K562 (cell line): ENCODE data around the gene OR2T10. TPM values are rescaled to one million over a fixed set of nuclear protein-coding genes. Genes with fewer than 3 reads are reported as not detected.

ENCODE experiments used
- ATF1 ChIP-seq, 2 experiments: fragments of 450-650 bp in 1 of 2; IDR thresholded peaks; 2 replicates each; pipeline ENCODE4 v1.6.1; 2016; ENCODE audit warnings: missing compliant biosample characterization in 1 of 2, missing genetic modification characterization in 1 of 2
- ETV5 ChIP-seq: sonication (generic); formaldehyde crosslinking; IDR thresholded peaks from 2 replicates; pipeline ENCODE4 v1.4.0; 2020; ENCODE audit warnings: low read depth, mild to moderate bottlenecking, missing genetic modification reagents
- HNRNPH1 ChIP-seq: fragments of 200-400 bp; formaldehyde crosslinking; optimal IDR thresholded peaks from 2 replicates; pipeline ENCODE3; 2017; ENCODE audit warnings: low read depth, mild to moderate bottlenecking, low read length, moderate library complexity
- SMAD3 ChIP-seq: fragments of 450-650 bp; formaldehyde crosslinking; conservative IDR thresholded peaks from 2 replicates; pipeline ENCODE4 v1.4.0; 2020; ENCODE audit warnings: mild to moderate bottlenecking
- ZBTB34 ChIP-seq: fragments of 250-450 bp; sonication (Bioruptor Pico); IDR thresholded peaks from 2 replicates; pipeline ENCODE4 v1.8.0; 2021; ENCODE audit warnings: mild to moderate bottlenecking, moderate library complexity
- ZFX ChIP-seq: sonication (generic); formaldehyde crosslinking; IDR thresholded peaks from 2 replicates; pipeline ENCODE4 v1.8.0; 2022; ENCODE audit warnings: mild to moderate bottlenecking, missing genetic modification reagents, moderate library complexity
- ZNF449 ChIP-seq: fragments of 250-450 bp; sonication (Bioruptor Pico); IDR thresholded peaks from 2 replicates; pipeline ENCODE4 v1.8.0; 2022; ENCODE audit warnings: moderate library complexity, mild to moderate bottlenecking, inconsistent platforms
- ZSCAN32 ChIP-seq: fragments of 450-650 bp; formaldehyde crosslinking; IDR thresholded peaks from 2 replicates; pipeline ENCODE4 v1.4.0; 2020; ENCODE audit warnings: mild to moderate bottlenecking, moderate library complexity
- polyA plus RNA-seq, 8 experiments: library from polyadenylated mRNA; depleted of rRNA in 4 of 8; stranded (reverse) in 5 of 8; unstranded in 3 of 8; fragments of >200 nt; fragmentation: Nextera tagmentation in 2 of 8; fragmentation: Illumina TruSeq in 1 of 8; extraction: Ambion mirVana in 2 of 8; extraction: Trizol in 1 of 8; gene quantifications; 2 replicates each; pipeline versions ENCODE4 v1.2.1 to v1.2.3, GENCODE V29; 2011 to 2014; ENCODE audit warnings: inconsistent platforms in 1 of 8, missing spikeins in 1 of 8
- total RNA-seq, 7 experiments: library from RNA; depleted of rRNA in 6 of 7; stranded (reverse); fragments of >200 nt in 6 of 7; fragmentation: Illumina TruSeq in 2 of 7; extraction: Trizol in 2 of 7; gene quantifications; 2 replicates each; pipeline versions ENCODE4 v1.2.1 to v1.2.3, GENCODE V29; 2011 to 2021; ENCODE audit warnings: low replicate concordance in 1 of 7
- TF ChIP-seq, protein P1 (sequence below), 2 experiments: fragments of 450-650 bp; IDR thresholded peaks; 2 replicates each; pipeline ENCODE4 v1.6.1; 2018; ENCODE audit warnings: mild to moderate bottlenecking in 2 of 2, low read depth in 1 of 2; ENCODE audit not compliant: partially characterized antibody in 2 of 2

The OR2T10 gene
- total and polyA plus RNA-seq, 9 of the 15 experiments (the other 6 are each of a cell fraction or from before 2014, with no cell fraction given) = not detected

GRCh38 chr1:248610301-248610700 lies 12.8 kb upstream of the OR2T10 start (continued):
- no peak for TF ChIP-seq SMAD3
- TF ChIP-seq, protein P1, sequence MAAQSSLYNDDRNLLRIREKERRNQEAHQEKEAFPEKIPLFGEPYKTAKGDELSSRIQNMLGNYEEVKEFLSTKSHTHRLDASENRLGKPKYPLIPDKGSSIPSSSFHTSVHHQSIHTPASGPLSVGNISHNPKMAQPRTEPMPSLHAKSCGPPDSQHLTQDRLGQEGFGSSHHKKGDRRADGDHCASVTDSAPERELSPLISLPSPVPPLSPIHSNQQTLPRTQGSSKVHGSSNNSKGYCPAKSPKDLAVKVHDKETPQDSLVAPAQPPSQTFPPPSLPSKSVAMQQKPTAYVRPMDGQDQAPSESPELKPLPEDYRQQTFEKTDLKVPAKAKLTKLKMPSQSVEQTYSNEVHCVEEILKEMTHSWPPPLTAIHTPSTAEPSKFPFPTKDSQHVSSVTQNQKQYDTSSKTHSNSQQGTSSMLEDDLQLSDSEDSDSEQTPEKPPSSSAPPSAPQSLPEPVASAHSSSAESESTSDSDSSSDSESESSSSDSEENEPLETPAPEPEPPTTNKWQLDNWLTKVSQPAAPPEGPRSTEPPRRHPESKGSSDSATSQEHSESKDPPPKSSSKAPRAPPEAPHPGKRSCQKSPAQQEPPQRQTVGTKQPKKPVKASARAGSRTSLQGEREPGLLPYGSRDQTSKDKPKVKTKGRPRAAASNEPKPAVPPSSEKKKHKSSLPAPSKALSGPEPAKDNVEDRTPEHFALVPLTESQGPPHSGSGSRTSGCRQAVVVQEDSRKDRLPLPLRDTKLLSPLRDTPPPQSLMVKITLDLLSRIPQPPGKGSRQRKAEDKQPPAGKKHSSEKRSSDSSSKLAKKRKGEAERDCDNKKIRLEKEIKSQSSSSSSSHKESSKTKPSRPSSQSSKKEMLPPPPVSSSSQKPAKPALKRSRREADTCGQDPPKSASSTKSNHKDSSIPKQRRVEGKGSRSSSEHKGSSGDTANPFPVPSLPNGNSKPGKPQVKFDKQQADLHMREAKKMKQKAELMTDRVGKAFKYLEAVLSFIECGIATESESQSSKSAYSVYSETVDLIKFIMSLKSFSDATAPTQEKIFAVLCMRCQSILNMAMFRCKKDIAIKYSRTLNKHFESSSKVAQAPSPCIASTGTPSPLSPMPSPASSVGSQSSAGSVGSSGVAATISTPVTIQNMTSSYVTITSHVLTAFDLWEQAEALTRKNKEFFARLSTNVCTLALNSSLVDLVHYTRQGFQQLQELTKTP (IDR thresholded peaks at IDR 0.05; ENCODE audit: low read depth in 1 of 2, partially characterized antibody in 2 of 2) = no peak
- TF ChIP-seq ZNF449 (CRISPR knock-in tag) = no peak
- TF ChIP-seq ZFX (CRISPR knock-in tag) = no peak
- TF ChIP-seq ZSCAN32 = no peak
- TF ChIP-seq ATF1 (CRISPR knock-in tag; IDR thresholded peaks at IDR 0.05) = no peak
- TF ChIP-seq ATF1 (tag; IDR thresholded peaks at IDR 0.05) = no peak
- no peak for TF ChIP-seq ZBTB34
- no peak for TF ChIP-seq ETV5
- no peak for TF ChIP-seq HNRNPH1
